ENCODE results near the gene TMEM175.

DNA sequence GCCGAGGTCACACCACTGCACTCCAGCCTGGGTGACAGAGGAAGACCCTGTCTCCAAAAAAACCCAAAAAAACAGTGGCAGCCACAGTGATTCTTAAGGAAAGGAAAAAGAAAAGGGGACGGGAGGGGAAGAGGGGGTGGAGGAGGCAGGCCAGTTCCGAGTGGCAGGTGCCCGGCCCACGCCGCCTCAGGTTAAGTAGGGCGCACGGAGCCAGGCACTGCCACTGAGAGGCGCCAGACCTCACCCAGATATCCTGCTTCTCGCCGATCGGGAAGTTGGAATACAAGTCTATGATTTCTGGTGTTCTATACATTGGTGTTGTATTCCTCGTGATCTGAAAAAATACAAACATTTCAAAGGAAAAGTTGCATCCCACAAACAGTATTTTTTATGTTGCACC lies 36.0 kb upstream of the TMEM175 start:
- TF ChIP-seq, protein P1, sequence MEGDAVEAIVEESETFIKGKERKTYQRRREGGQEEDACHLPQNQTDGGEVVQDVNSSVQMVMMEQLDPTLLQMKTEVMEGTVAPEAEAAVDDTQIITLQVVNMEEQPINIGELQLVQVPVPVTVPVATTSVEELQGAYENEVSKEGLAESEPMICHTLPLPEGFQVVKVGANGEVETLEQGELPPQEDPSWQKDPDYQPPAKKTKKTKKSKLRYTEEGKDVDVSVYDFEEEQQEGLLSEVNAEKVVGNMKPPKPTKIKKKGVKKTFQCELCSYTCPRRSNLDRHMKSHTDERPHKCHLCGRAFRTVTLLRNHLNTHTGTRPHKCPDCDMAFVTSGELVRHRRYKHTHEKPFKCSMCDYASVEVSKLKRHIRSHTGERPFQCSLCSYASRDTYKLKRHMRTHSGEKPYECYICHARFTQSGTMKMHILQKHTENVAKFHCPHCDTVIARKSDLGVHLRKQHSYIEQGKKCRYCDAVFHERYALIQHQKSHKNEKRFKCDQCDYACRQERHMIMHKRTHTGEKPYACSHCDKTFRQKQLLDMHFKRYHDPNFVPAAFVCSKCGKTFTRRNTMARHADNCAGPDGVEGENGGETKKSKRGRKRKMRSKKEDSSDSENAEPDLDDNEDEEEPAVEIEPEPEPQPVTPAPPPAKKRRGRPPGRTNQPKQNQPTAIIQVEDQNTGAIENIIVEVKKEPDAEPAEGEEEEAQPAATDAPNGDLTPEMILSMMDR (IDR thresholded peaks at IDR 0.05): no peak
- TF ChIP-seq EP300 (IDR thresholded peaks at IDR 0.05) (no peak), POLR2A (IDR thresholded peaks at IDR 0.05) (no peak)

All from tibial nerve (tissue), 4 donors.